GM18519 (cell line): ENCODE data around the gene HTR4.

ENCODE experiments used
- ATAC-seq: cut with Tn5 transposase; IDR thresholded peaks from one replicate; pipeline ENCODE4 v1.9.1; 2021; ENCODE audit warnings: mild to moderate bottlenecking, moderate library complexity; ENCODE audit not compliant: unreplicated experiment, low FRiP score

HTR4 gene

DNA sequence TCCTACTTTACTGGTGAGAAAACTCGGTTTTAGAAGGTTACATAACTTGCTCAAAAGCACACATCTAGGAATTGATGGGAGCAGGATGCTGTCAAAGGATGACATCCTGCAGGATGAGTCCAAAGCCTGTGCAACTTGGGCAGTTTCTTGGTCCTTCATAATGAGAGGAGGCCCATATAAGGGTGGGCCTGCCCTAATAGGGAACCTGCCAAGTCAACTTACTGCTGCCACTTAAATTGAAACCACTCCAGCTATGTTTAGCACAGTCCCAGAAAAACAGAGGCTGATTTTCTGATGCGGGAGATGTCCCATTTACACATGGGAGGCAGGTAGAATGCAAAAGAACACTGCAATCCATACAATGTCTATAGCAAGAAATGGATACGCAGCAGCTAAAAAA, 208.7 kb downstream of the HTR4 start:
- ATAC-seq: no peak

DNA sequence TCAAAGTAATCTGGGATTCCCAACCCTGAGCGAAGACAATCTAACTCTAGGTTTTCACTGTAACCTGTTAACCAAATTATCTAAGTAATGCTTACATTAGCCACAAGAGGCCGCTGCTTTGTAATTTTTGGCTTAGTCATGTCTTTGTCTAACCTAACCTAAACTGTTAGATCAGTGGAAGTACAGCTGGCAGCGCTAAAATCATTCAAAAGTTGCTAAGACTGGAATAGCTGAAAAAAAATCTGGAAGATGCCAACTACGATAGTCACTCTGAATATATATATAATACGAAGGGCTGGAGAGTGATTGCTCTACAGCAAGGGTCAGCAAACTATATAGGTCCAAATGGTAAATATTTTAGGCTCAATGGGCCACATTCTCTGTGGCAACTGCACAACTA, 210.3 kb downstream of the HTR4 start:
- peak; percentile 98 for ATAC-seq

DNA sequence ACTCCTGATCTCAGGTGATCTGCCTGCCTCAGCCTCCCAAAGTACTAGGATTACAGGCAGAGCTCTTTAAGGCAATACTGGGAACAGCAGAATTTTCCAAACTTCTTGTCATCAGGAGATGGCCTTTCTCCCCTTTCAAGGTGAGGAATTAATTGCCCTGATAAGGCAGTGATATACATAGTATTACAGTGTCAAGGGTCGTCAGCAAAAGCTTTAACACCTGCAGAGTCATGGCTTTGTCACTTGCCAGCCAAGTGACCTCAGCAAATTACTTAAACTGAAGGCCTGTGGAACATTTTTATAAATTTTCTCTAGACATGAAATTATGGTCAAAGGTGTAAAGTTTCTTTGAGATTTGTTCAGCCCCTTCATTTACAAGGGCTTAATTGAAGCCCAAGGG, 211.1 kb downstream of the HTR4 start:
- ATAC-seq: no peak

DNA sequence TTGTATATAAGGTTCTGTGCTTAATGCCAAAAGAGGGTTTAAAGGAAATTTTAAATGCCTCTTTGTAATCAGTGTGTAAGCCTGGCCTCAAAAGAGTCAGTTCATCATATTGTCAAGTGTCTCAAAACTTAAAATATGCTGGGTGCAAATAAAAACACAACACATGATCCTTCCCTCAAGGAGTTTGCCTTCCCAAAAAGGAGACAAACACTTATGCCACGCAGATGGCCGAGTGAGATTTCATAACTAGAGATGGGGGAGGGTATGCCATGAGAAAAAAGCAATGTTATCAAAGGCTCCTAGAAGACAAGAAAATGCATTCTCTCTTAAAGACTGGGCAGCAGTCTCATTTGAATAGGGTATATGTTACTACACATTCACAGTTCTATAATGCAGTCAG, 215.4 kb downstream of the HTR4 start:
- no peak for ATAC-seq

DNA sequence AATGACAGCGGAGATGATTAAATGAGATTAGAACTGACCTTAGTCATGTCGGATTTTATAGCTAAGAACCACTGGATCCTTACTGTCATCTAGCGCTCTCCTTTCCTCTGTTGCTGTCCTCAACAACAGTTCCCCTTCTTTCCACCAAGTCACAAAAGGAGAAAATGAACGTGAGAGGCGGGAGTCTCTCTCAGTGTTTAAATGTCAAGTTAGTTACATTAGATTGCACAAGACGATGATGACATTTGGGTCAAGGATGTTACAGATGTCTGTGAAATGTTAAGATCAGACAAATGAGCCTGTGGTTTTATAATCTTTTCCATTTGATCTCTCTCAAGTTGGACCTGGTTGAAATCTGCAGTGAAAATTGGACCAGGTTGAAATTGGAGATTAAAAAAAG, 217.1 kb downstream of the HTR4 start:
- ATAC-seq: no peak

DNA sequence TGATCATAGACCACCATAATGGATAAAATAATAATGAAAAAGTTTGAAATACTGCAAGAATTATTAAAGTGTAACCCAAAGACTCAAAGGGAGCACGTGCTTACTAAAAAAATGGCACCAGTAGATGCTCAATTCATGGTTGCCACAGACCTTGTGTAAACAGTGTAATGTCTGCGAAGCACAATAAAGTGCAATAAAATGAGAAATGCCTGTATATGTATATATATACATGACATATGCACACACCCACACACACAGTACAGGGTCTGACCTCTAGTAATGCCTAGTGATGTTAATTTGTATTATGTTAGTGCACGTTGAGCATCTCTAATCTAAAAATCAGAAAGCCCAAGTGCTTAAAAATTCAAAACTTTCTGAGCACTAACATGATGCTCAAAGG, 218.3 kb downstream of the HTR4 start:
- ATAC-seq: no peak

DNA sequence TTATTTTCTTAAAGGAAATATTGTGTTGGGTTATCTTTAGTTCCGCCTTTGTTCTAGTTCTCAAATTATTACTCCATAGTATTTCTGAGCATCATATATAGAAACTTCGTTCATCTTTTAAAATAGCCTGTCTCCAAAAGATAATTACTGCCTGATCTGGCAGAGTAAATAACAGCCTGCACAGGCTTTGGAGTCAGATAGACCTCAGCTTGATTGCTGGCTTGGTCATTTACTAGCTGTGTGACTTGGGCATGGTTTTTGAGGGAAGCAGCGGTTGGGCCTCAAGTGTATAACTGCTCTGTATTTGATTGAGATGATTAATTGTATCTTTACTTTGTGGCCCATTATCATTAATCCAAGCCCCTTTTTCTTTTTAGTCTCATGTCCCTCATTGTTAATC, 220.5 kb downstream of the HTR4 start:
- ATAC-seq: no peak
